ENCODE measurements around the gene NFKB1. TPM values are rescaled to one million over a fixed set of nuclear protein-coding genes. Genes with fewer than 3 reads are reported as not detected.

The NFKB1 gene
- total RNA-seq, 5 donors from 2014 or later (not counting 1 experiment from before 2014, with no cell fraction given): 83.0 to 185 (median 92.1) TPM

GRCh38 chr4:102511830-102512605 is 10.9 kb downstream of the NFKB1 start:
- no peak for DNase-seq

GRCh38 chr4:102514298-102514964 is 13.3 kb downstream of the NFKB1 start:
- Mint-ChIP-seq H3K9me3 (peaks cover 13 to 21% (median 20%) of the 10 kb centered on the region in 3 donors), H3K27ac (peak overlapping the region in 1 of 2 donors; percentile 43), H3K36me3 (peaks cover 63% of the 10 kb centered on the region), H3K4me1 (peaks cover 61 to 70% (median 64%) of the 10 kb centered on the region in 3 donors), H3K27me3 (no peaks in the 10 kb centered on the region), H3K4me3 (no peak overlapping the region)
- ATAC-seq (replicated peaks in 1 of 4) (no peak), DNase-seq (no peak)
- ChIA-PET POLR2A (interaction anchor here in 1 of 2 donors (0.6 kb wide), 1 partner anchor 47 kb away, joined by 3 read pairs; no protein-coding TSS in a partner anchor), CTCF (no interaction called here)
- Histone ChIP-seq H3K27me3 (replicated peaks in 1 of 2; ENCODE audit: control insufficient read depth in 2 of 2, extremely low read depth in 1 of 2, insufficient read depth in 2 of 2, low read length in 1 of 2) (no peaks in the 10 kb centered on the region), H3K4me1 (ENCODE audit: control insufficient read depth in 1 of 2, extremely low read depth in 1 of 2, insufficient read depth in 2 of 2, low read length in 2 of 2) (peaks cover 12 to 13% of the 10 kb centered on the region in 2 experiments), H3K27ac (ENCODE audit: low read length) (no peak overlapping the region), H3K4me3 (ENCODE audit: control insufficient read depth in 1 of 2, extremely low read depth in 1 of 2, low read length in 1 of 2) (no peak overlapping the region), H3K9me3 (peaks cover 4% of the 10 kb centered on the region), H3K36me3 (ENCODE audit: control insufficient read depth in 2 of 2, extremely low read depth in 1 of 2, insufficient read depth in 1 of 2, low read length in 1 of 2) (peaks cover 0 to 6% of the 10 kb centered on the region in 2 donors)
- WGBS (ENCODE audit: insufficient coverage): 78% methylated on average over 4 of the region's 6 CpGs

More at GRCh38 chr4:102511830-102512605, 10.9 kb downstream of the NFKB1 start:
- H3K36me3 Mint-ChIP-seq: peaks cover 64% of the 10 kb centered on the region
- Histone ChIP-seq H3K27me3 (replicated peaks in 1 of 2; ENCODE audit: control insufficient read depth in 2 of 2, extremely low read depth in 1 of 2, insufficient read depth in 2 of 2, low read length in 1 of 2) (no peaks in the 10 kb centered on the region), H3K4me1 (ENCODE audit: control insufficient read depth in 1 of 2, extremely low read depth in 1 of 2, insufficient read depth in 2 of 2, low read length in 2 of 2) (peaks cover 3 to 8% of the 10 kb centered on the region in 2 experiments), H3K27ac (ENCODE audit: low read length) (no peak overlapping the region), H3K9me3 (peaks cover 4% of the 10 kb centered on the region), H3K36me3 (ENCODE audit: control insufficient read depth in 2 of 2, extremely low read depth in 1 of 2, insufficient read depth in 1 of 2, low read length in 1 of 2) (peaks cover 0 to 6% of the 10 kb centered on the region in 2 donors), H3K4me3 (ENCODE audit: control insufficient read depth in 1 of 2, extremely low read depth in 1 of 2, low read length in 1 of 2) (no peak overlapping the region)
- H3K9me3 Mint-ChIP-seq: peaks cover 13 to 21% (median 19%) of the 10 kb centered on the region in 3 donors
- no peak overlapping the region for H3K4me3 Mint-ChIP-seq
- POLR2A ChIA-PET: interaction anchor here (0.8 to 2.0 kb wide), 5 partner anchors 8 to 25 kb away, joined by 3 to 13 read pairs (median 6); partner anchors contain the start of gene NFKB1 (in 2 of the 2)
- no peak overlapping the region for H3K27ac Mint-ChIP-seq
- H3K27me3 Mint-ChIP-seq: no peaks in the 10 kb centered on the region
- H3K4me1 Mint-ChIP-seq: peaks cover 60 to 71% (median 61%) of the 10 kb centered on the region in 3 donors
- ATAC-seq (replicated peaks in 1 of 4): peak in 1 of 4 experiments; percentile 18
- no CpG with 5 or more reads among the region's 5 CpGs for WGBS (ENCODE audit: insufficient coverage)
- CTCF ChIA-PET: interaction anchor here in 1 of 2 donors (1.1 to 1.2 kb wide), 2 partner anchors 10 to 12 kb away, joined by 3 read pairs; no protein-coding TSS in a partner anchor

GRCh38 chr4:102517753-102518152 is 16.6 kb downstream of the NFKB1 start:
- ChIA-PET CTCF (interaction anchor here (1.0 to 1.9 kb wide), 2 partner anchors 19 to 95 kb away, joined by 3 to 4 read pairs; no protein-coding TSS in a partner anchor), POLR2A (interaction anchor here in 1 of 2 donors (1.3 kb wide), 1 partner anchor 15 kb away, joined by 6 read pairs; no protein-coding TSS in a partner anchor)
- Histone ChIP-seq H3K36me3 (ENCODE audit: control insufficient read depth in 2 of 2, extremely low read depth in 1 of 2, insufficient read depth in 1 of 2, low read length in 1 of 2) (peaks cover 0 to 6% of the 10 kb centered on the region in 2 donors), H3K27ac (ENCODE audit: low read length) (no peak overlapping the region), H3K27me3 (replicated peaks in 1 of 2; ENCODE audit: control insufficient read depth in 2 of 2, extremely low read depth in 1 of 2, insufficient read depth in 2 of 2, low read length in 1 of 2) (no peaks in the 10 kb centered on the region), H3K4me1 (ENCODE audit: control insufficient read depth in 1 of 2, extremely low read depth in 1 of 2, insufficient read depth in 2 of 2, low read length in 2 of 2) (peaks cover 8 to 25% of the 10 kb centered on the region in 2 experiments), H3K4me3 (ENCODE audit: control insufficient read depth in 1 of 2, extremely low read depth in 1 of 2, low read length in 1 of 2) (no peak overlapping the region), H3K9me3 (peaks cover 4% of the 10 kb centered on the region)
- Mint-ChIP-seq H3K27ac (peak overlapping the region; percentile 63 to 71), H3K9me3 (peaks cover 13 to 21% (median 20%) of the 10 kb centered on the region in 3 donors), H3K4me1 (peaks cover 67 to 73% (median 72%) of the 10 kb centered on the region in 3 donors), H3K27me3 (no peaks in the 10 kb centered on the region), H3K36me3 (peaks cover 38% of the 10 kb centered on the region), H3K4me3 (peak overlapping the region; percentile 7 to 60 (median 8))
- ATAC-seq (replicated peaks in 1 of 4) (no peak), DNase-seq (no peak)

GRCh38 chr4:102518703-102519131 is 17.6 kb downstream of the NFKB1 start:
- Histone ChIP-seq H3K4me3 (ENCODE audit: control insufficient read depth in 1 of 2, extremely low read depth in 1 of 2, low read length in 1 of 2) (no peak overlapping the region), H3K36me3 (ENCODE audit: control insufficient read depth in 2 of 2, extremely low read depth in 1 of 2, insufficient read depth in 1 of 2, low read length in 1 of 2) (peaks cover 0 to 6% of the 10 kb centered on the region in 2 donors), H3K9me3 (peaks cover 4% of the 10 kb centered on the region), H3K4me1 (ENCODE audit: control insufficient read depth in 1 of 2, extremely low read depth in 1 of 2, insufficient read depth in 2 of 2, low read length in 2 of 2) (peaks cover 11 to 25% of the 10 kb centered on the region in 2 experiments), H3K27me3 (replicated peaks in 1 of 2; ENCODE audit: control insufficient read depth in 2 of 2, extremely low read depth in 1 of 2, insufficient read depth in 2 of 2, low read length in 1 of 2) (no peaks in the 10 kb centered on the region), H3K27ac (ENCODE audit: low read length) (peak overlapping the region; percentile 48)
- ChIA-PET CTCF (interaction anchor here in 1 of 2 donors (0.6 to 1.9 kb wide), 4 partner anchors 10 to 94 kb away, joined by 3 to 5 read pairs (median 4); no protein-coding TSS in a partner anchor), POLR2A (interaction anchor here (0.6 to 2.4 kb wide), 13 partner anchors 9 to 304 kb away, joined by 3 to 14 read pairs (median 4); partner anchors contain the start of gene NFKB1 (in 1 of the 2))
- ATAC-seq (replicated peaks in 1 of 4): peak; percentile 56 to 77 (median 73)
- Mint-ChIP-seq H3K4me1 (peaks cover 77 to 80% (median 79%) of the 10 kb centered on the region in 3 donors), H3K9me3 (peaks cover 13 to 21% (median 20%) of the 10 kb centered on the region in 3 donors), H3K27ac (peak overlapping the region; percentile 83 to 86), H3K27me3 (no peaks in the 10 kb centered on the region), H3K36me3 (peaks cover 32% of the 10 kb centered on the region), H3K4me3 (peak overlapping the region; percentile 15 to 60 (median 25))
- WGBS (ENCODE audit: insufficient coverage): no CpG with 5 or more reads among the region's 2 CpGs
- peak in 28 of 35 experiments; percentile 6 to 60 (median 28) for DNase-seq

- H3K27ac ChIP-seq (ENCODE audit: low read length): peak overlapping the region; percentile 0
- DNase-seq: no peak
- H3K36me3 ChIP-seq (ENCODE audit: control insufficient read depth in 2 of 2, extremely low read depth in 1 of 2, insufficient read depth in 1 of 2, low read length in 1 of 2): peaks cover 0 to 6% of the 10 kb centered on the region in 2 donors
- ChIA-PET POLR2A (interaction anchor here (0.5 to 2.4 kb wide), 12 partner anchors 9 to 303 kb away, joined by 3 to 14 read pairs (median 4); no protein-coding TSS in a partner anchor), CTCF (interaction anchor here in 1 of 2 donors (0.5 to 1.9 kb wide), 7 partner anchors 9 to 175 kb away, joined by 3 to 4 read pairs (median 3); partner anchors contain the start of genes NFKB1 and SLC39A8)
- H3K27me3 ChIP-seq (replicated peaks in 1 of 2; ENCODE audit: control insufficient read depth in 2 of 2, extremely low read depth in 1 of 2, insufficient read depth in 2 of 2, low read length in 1 of 2): no peaks in the 10 kb centered on the region
- no peaks in the 10 kb centered on the region for H3K27me3 Mint-ChIP-seq
- ATAC-seq (replicated peaks in 1 of 4): no peak
- peaks cover 82 to 84% (median 82%) of the 10 kb centered on the region in 3 donors for H3K4me1 Mint-ChIP-seq
- peaks cover 13 to 15% (median 14%) of the 10 kb centered on the region in 3 donors for H3K9me3 Mint-ChIP-seq
- peaks cover 26% of the 10 kb centered on the region for H3K36me3 Mint-ChIP-seq
- peaks cover 4% of the 10 kb centered on the region for H3K9me3 ChIP-seq
- peak overlapping the region in 1 of 3 donors; percentile 18 for H3K4me3 Mint-ChIP-seq
- no CpG with 5 or more reads among the region's 3 CpGs for WGBS (ENCODE audit: insufficient coverage)
- peaks cover 14 to 26% of the 10 kb centered on the region in 2 experiments for H3K4me1 ChIP-seq (ENCODE audit: control insufficient read depth in 1 of 2, extremely low read depth in 1 of 2, insufficient read depth in 2 of 2, low read length in 2 of 2)
- peak overlapping the region; percentile 7 to 60 for H3K27ac Mint-ChIP-seq
- no peak overlapping the region for H3K4me3 ChIP-seq (ENCODE audit: control insufficient read depth in 1 of 2, extremely low read depth in 1 of 2, low read length in 1 of 2)
These were observed 18.8 kb downstream of the NFKB1 start for GRCh38 chr4:102519925-102520324.

Measured in T-cell (primary cell).